Anterior cingulate cortex (tissue), 58 donors: ENCODE results near the gene SDSL.
A peak's percentile ranks its signal among the peaks of the same experiment; 100 is the strongest.

ENCODE experiments used
- DNase-seq, 58 donors: peaks; one replicate each; lab custom pipeline; 2025; lab: John Stamatoyannopoulos, UW

SDSL gene

GRCh38 chr12:113443030-113443539, 20.9 kb downstream of the SDSL start:
- no peak for DNase-seq

- no peak for DNase-seq
Observed at GRCh38 chr12:113445544-113446171, 23.5 kb downstream of the SDSL start.

- no peak for DNase-seq
Observed at GRCh38 chr12:113448873-113449272, 26.7 kb downstream of the SDSL start.

- DNase-seq = no peak
Observed at GRCh38 chr12:113449299-113449698, 27.1 kb downstream of the SDSL start.

GRCh38 chr12:113449839-113450238, 27.7 kb downstream of the SDSL start:
- no peak for DNase-seq

- DNase-seq = no peak
Observed at GRCh38 chr12:113452458-113452857, 30.3 kb downstream of the SDSL start.

GRCh38 chr12:113453330-113453729, 31.1 kb downstream of the SDSL start:
- DNase-seq = no peak

- no peak for DNase-seq
Observed at GRCh38 chr12:113456199-113456598, 34.0 kb downstream of the SDSL start.

GRCh38 chr12:113456761-113457160, 34.6 kb downstream of the SDSL start:
- no peak for DNase-seq

- DNase-seq = no peak
Observed at GRCh38 chr12:113457185-113457584, 35.0 kb downstream of the SDSL start.

GRCh38 chr12:113457710-113458109, 35.5 kb downstream of the SDSL start:
- no peak for DNase-seq

GRCh38 chr12:113459981-113460380, 37.8 kb downstream of the SDSL start:
- no peak for DNase-seq

GRCh38 chr12:113461666-113462065, 39.5 kb downstream of the SDSL start:
- no peak for DNase-seq

- DNase-seq = peak in 46 of 58 donors; percentile 2 to 79 (median 30)
Observed at GRCh38 chr12:113462117-113462774, 40.1 kb downstream of the SDSL start.

- DNase-seq = no peak
Observed at GRCh38 chr12:113462998-113463745, 41.0 kb downstream of the SDSL start.

GRCh38 chr12:113463746-113464451, 41.7 kb downstream of the SDSL start:
- DNase-seq = no peak

GRCh38 chr12:113464452-113464775, 42.2 kb downstream of the SDSL start:
- DNase-seq = no peak

GRCh38 chr12:113464852-113465719, 42.9 kb downstream of the SDSL start:
- no peak for DNase-seq

GRCh38 chr12:113465808-113466453, 43.8 kb downstream of the SDSL start:
- DNase-seq = no peak
